IgD-negative memory B cell (primary cell): ENCODE measurements around the gene QSOX2. TPM values are rescaled to one million over a fixed set of nuclear protein-coding genes. Genes with fewer than 3 reads are reported as not detected.
"Not testable (repeated sequence)": the region's sequence is repeated elsewhere in the genome, so short reads cannot be mapped to it uniquely, and the experiment has no call there.

ENCODE experiments used
- H3K27ac Mint-ChIP-seq, 3 donors: one replicate each; pipeline ENCODE4 v1.8.0; 2020 to 2022; ENCODE audit warnings: mild to moderate bottlenecking in 3 of 3, mixed read lengths in 3 of 3, moderate library complexity in 1 of 3
- H3K27me3 Mint-ChIP-seq: one replicate; pipeline ENCODE4 v1.8.0; 2021; ENCODE audit warnings: mixed read lengths
- H3K36me3 Mint-ChIP-seq: one replicate; pipeline ENCODE4 v1.8.0; 2020; ENCODE audit warnings: mild to moderate bottlenecking, mixed read lengths
- H3K4me1 Mint-ChIP-seq, 3 donors: one replicate each; pipeline ENCODE4 v1.8.0; 2020 to 2022; ENCODE audit warnings: mixed read lengths in 3 of 3, mild to moderate bottlenecking in 1 of 3
- H3K4me3 Mint-ChIP-seq, 4 donors: one replicate each; pipeline ENCODE4 v1.8.0; 2020 to 2022; ENCODE audit warnings: mild to moderate bottlenecking in 4 of 4, mixed read lengths in 4 of 4, moderate library complexity in 3 of 4
- H3K9me3 Mint-ChIP-seq, 3 donors: one replicate each; pipeline ENCODE4 v1.8.0; 2020 to 2021; ENCODE audit warnings: mixed read lengths in 3 of 3, mild to moderate bottlenecking in 1 of 3
- polyA plus RNA-seq: library from polyadenylated mRNA; unstranded; fragments of 300-500 nt; fragmentation: Illumina TruSeq; gene quantifications from one replicate; pipeline ENCODE4 v1.2.3, GENCODE V29; 2021

The QSOX2 gene
- polyA plus RNA-seq, 1 donor from 2014 or later, result 2.1 TPM

- Mint-ChIP-seq H3K36me3 (peaks cover 2% of the 10 kb centered on the region), H3K4me3 (peak overlapping the region; percentile 95 to 99 (median 96)), H3K27ac (peak overlapping the region; percentile 80 to 97 (median 93)), H3K27me3 (no peaks in the 10 kb centered on the region), H3K4me1 (peaks cover 57 to 59% (median 57%) of the 10 kb centered on the region in 3 donors), H3K9me3 (no peaks in the 10 kb centered on the region)
Measured at GRCh38 chr9:136243631-136244030, 2.0 kb downstream of the QSOX2 start.

GRCh38 chr9:136242918-136243525 lies 2.6 kb downstream of the QSOX2 start:
- H3K4me1 Mint-ChIP-seq, result peaks cover 63 to 65% (median 64%) of the 10 kb centered on the region in 3 donors
- H3K27ac Mint-ChIP-seq, result peak overlapping the region in 2 of 3 donors; percentile 93 to 97

DNA sequence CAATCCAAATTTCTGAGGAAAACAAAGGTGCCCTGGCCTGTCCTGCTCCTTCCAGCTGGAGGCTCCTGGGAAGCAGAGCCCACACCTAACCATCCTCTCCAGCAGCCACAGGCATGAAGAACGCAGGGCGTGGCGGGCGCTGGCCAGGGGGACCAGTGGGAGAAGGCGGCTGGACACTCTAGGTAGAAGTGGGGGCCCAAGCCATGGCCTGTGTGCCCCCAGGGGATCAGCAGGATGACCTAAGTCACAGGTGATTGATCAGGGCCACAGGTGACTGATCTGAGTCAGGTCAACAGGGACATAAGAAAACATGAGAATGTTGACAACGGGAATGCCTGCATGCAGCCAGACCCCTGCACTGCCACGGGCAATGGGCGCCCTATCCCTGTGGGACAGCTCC lies 3.4 kb downstream of the QSOX2 start:
- peak overlapping the region in 1 of 3 donors; percentile 31 for H3K27ac Mint-ChIP-seq
- H3K9me3 Mint-ChIP-seq, result no peaks in the 10 kb centered on the region
- H3K4me1 Mint-ChIP-seq, result peaks cover 68 to 70% (median 68%) of the 10 kb centered on the region in 3 donors
- H3K4me3 Mint-ChIP-seq, result peak overlapping the region; percentile 25 to 97 (median 79)
- peaks cover 3% of the 10 kb centered on the region for H3K27me3 Mint-ChIP-seq
- peaks cover 2% of the 10 kb centered on the region for H3K36me3 Mint-ChIP-seq

More at GRCh38 chr9:136242918-136243525, 2.6 kb downstream of the QSOX2 start:
- H3K27me3 Mint-ChIP-seq, result peaks cover 3% of the 10 kb centered on the region
- H3K9me3 Mint-ChIP-seq, result no peaks in the 10 kb centered on the region
- H3K36me3 Mint-ChIP-seq, result peaks cover 2% of the 10 kb centered on the region
- H3K4me3 Mint-ChIP-seq, result peak overlapping the region; percentile 95 to 99 (median 96)

DNA sequence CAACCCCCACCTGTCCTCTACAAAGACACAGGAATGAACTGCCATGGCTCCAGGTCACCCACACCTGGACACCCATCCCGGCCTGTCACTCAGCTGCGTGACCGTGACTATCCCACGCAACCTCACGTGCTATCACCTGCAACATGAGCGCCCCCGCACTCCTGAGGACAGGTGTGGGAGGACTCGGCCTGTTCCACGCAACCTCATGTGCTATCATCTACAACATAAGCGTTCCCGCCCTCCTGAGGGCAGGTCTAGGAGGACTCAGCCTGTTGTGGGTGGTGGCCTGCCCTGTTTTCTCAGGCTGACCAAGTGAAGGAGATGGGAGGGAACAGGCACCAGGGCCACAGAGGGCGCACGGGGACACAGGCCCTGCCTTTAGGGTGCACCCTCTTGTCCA lies 4.1 kb downstream of the QSOX2 start:
- Mint-ChIP-seq H3K36me3 (peaks cover 2% of the 10 kb centered on the region), H3K4me1 (peaks cover 68 to 70% (median 68%) of the 10 kb centered on the region in 3 donors), H3K9me3 (no peaks in the 10 kb centered on the region), H3K27ac (peak overlapping the region in 2 of 3 donors; percentile 66 to 86), H3K27me3 (peaks cover 3% of the 10 kb centered on the region), H3K4me3 (peak overlapping the region in 3 of 4 donors; percentile 62 to 96 (median 83))

DNA sequence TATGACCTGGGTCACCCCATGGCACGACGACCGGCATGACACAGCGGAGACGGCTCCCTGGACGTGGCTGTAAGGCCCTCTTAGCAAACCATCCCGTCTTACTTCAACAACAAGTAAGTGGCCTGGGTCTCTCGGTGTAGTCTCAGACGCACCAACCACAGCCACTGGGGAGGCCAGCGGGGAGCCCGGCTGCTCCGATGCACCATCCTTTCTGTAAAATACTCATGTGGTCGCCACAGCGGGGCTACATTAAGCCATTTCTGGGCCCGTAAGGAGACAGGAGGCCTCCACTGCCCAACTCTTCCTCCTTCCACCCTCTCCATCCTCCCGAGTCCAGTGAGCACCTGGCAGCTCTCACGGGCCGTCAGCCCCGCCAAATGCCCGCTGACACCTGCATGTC lies 4.7 kb downstream of the QSOX2 start:
- Mint-ChIP-seq H3K27ac (peak overlapping the region in 2 of 3 donors; percentile 53 to 86), H3K27me3 (peaks cover 3% of the 10 kb centered on the region), H3K9me3 (no peaks in the 10 kb centered on the region), H3K36me3 (peaks cover 2% of the 10 kb centered on the region), H3K4me1 (peaks cover 65 to 67% (median 66%) of the 10 kb centered on the region in 3 donors), H3K4me3 (peak overlapping the region in 3 of 4 donors; percentile 62 to 96 (median 83))

- Mint-ChIP-seq H3K4me1 (peaks cover 65 to 70% (median 66%) of the 10 kb centered on the region in 3 donors), H3K36me3 (peaks cover 9% of the 10 kb centered on the region), H3K4me3 (peak overlapping the region; percentile 53 to 96 (median 66)), H3K27ac (peak overlapping the region; percentile 86 to 88 (median 86)), H3K9me3 (no peaks in the 10 kb centered on the region), H3K27me3 (peaks cover 3% of the 10 kb centered on the region)
Measured at GRCh38 chr9:136239983-136240330, 5.7 kb downstream of the QSOX2 start.

- Mint-ChIP-seq H3K4me3 (peak overlapping the region; percentile 53 to 96 (median 66)), H3K4me1 (peaks cover 62 to 66% (median 63%) of the 10 kb centered on the region in 3 donors), H3K27me3 (peaks cover 3% of the 10 kb centered on the region), H3K36me3 (peaks cover 9% of the 10 kb centered on the region), H3K9me3 (no peaks in the 10 kb centered on the region), H3K27ac (peak overlapping the region; percentile 86 to 88 (median 86))
Measured at GRCh38 chr9:136239135-136239982, 6.3 kb downstream of the QSOX2 start.

- Mint-ChIP-seq H3K9me3 (no peaks in the 10 kb centered on the region), H3K27ac (peak overlapping the region; percentile 63 to 89 (median 86)), H3K4me3 (peak overlapping the region; percentile 35 to 96 (median 65)), H3K36me3 (peaks cover 9% of the 10 kb centered on the region), H3K4me1 (peaks cover 56 to 62% (median 61%) of the 10 kb centered on the region in 3 donors), H3K27me3 (peaks cover 3% of the 10 kb centered on the region)
Measured at GRCh38 chr9:136238342-136238732, 7.3 kb downstream of the QSOX2 start.

GRCh38 chr9:136237486-136238341 lies 7.9 kb downstream of the QSOX2 start:
- Mint-ChIP-seq H3K36me3 (peaks cover 9% of the 10 kb centered on the region), H3K27me3 (peaks cover 3% of the 10 kb centered on the region), H3K4me3 (peak overlapping the region; percentile 12 to 96 (median 65)), H3K4me1 (peaks cover 52 to 58% (median 54%) of the 10 kb centered on the region in 3 donors), H3K9me3 (no peaks in the 10 kb centered on the region), H3K27ac (peak overlapping the region; percentile 63 to 89 (median 86))

- not testable (repeated sequence) for H3K36me3 Mint-ChIP-seq, H3K9me3 Mint-ChIP-seq, H3K27me3 Mint-ChIP-seq
- Mint-ChIP-seq H3K27ac (peak overlapping the region in 1 of 3 donors; percentile 35), H3K4me1 (peaks cover 42 to 53% (median 46%) of the 10 kb centered on the region in 3 donors), H3K4me3 (peak overlapping the region in 1 of 4 donors; percentile 66)
Measured at GRCh38 chr9:136236471-136237410, 8.9 kb downstream of the QSOX2 start.

DNA sequence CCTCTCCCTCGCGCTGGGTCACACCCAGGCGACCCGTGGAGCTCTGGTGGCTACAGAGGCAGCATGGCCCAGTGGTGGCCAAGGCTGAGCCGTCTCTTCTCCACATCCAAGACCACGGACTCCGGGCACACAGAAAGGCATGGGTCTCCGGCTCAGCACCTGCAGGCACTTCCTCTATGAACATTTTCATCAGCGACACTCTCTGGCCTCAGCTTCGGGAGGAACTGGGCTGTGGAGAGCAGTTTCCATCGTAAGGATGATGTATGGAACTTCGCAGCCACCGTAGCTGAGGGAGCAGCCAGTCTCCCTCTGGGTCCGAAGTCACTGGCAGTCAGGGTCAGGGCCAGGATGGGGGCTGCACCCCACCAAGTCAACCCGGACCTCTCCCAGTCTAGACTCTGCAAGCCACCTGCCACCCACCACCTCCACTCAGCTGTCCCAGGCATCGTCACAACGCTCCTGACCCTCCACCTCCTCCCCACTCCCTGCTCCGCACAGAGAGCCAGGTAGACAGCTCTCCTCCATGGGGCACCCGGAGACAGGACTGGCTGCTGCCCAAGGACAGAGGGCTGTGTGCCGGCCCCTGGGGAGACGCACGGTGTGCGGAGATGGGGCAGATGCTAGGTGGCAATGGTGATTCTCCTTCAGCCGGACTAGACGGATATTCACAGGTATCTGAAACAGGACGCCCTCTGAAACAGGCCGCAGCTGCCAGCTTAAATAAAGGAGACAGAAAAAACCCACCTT lies 9.7 kb downstream of the QSOX2 start:
- Mint-ChIP-seq H3K4me1 (peaks cover 35 to 49% (median 42%) of the 10 kb centered on the region in 3 donors), H3K9me3 (no peaks in the 10 kb centered on the region), H3K27me3 (peaks cover 3% of the 10 kb centered on the region), H3K4me3 (peak overlapping the region in 3 of 4 donors; percentile 61 to 73 (median 66)), H3K27ac (peak overlapping the region in 1 of 3 donors; percentile 51), H3K36me3 (peaks cover 9% of the 10 kb centered on the region)

GRCh38 chr9:136235171-136235570 lies 10.4 kb downstream of the QSOX2 start:
- H3K27me3 Mint-ChIP-seq, result peaks cover 3% of the 10 kb centered on the region
- peaks cover 9% of the 10 kb centered on the region for H3K36me3 Mint-ChIP-seq
- H3K27ac Mint-ChIP-seq, result peak overlapping the region in 2 of 3 donors; percentile 51 to 80
- peaks cover 32 to 48% (median 39%) of the 10 kb centered on the region in 3 donors for H3K4me1 Mint-ChIP-seq
- no peaks in the 10 kb centered on the region for H3K9me3 Mint-ChIP-seq
- H3K4me3 Mint-ChIP-seq, result peak overlapping the region in 1 of 4 donors; percentile 61

- peak overlapping the region in 2 of 4 donors; percentile 53 to 63 for H3K4me3 Mint-ChIP-seq
- peaks cover 10% of the 10 kb centered on the region for H3K36me3 Mint-ChIP-seq
- H3K27ac Mint-ChIP-seq, result peak overlapping the region in 2 of 3 donors; percentile 51 to 80
- peaks cover 28 to 42% (median 35%) of the 10 kb centered on the region in 3 donors for H3K4me1 Mint-ChIP-seq
- no peaks in the 10 kb centered on the region for H3K9me3 Mint-ChIP-seq
- peaks cover 3% of the 10 kb centered on the region for H3K27me3 Mint-ChIP-seq
Measured at GRCh38 chr9:136234597-136234996, 11.0 kb downstream of the QSOX2 start.
